GM21825 (cell line): ENCODE measurements around the gene NLRP3.
A peak's percentile ranks its signal among the peaks of the same experiment; 100 is the strongest.
"Not testable (repeated sequence)": the region's sequence is repeated elsewhere in the genome, so short reads cannot be mapped to it uniquely, and the experiment has no call there.

Experiments used
- ATAC-seq: cut with Tn5 transposase; IDR thresholded peaks from one replicate; pipeline ENCODE4 v1.9.1; 2021; ENCODE audit warnings: mild to moderate bottlenecking, moderate library complexity; ENCODE audit not compliant: unreplicated experiment

NLRP3 gene

GRCh38 chr1:247415423-247416361, at the start of gene NLRP3:
NLRP3 (plus strand) TSS chr1:247416173; CDS start chr1:247418801, 2,628 bp downstream.
- ATAC-seq: peak; percentile 74

- not testable (repeated sequence) for ATAC-seq
These were observed 49.6 kb upstream of the NLRP3 start for GRCh38 chr1:247366345-247366744.

GRCh38 chr1:247366926-247367645, 48.9 kb upstream of the NLRP3 start:
- no peak for ATAC-seq

GRCh38 chr1:247367786-247368422, 48.1 kb upstream of the NLRP3 start:
- no peak for ATAC-seq

- ATAC-seq: no peak
These were observed 47.4 kb upstream of the NLRP3 start for GRCh38 chr1:247368490-247369145.

- no peak for ATAC-seq
These were observed 44.9 kb upstream of the NLRP3 start for GRCh38 chr1:247370786-247371732.

- no peak for ATAC-seq
These were observed 44.1 kb upstream of the NLRP3 start for GRCh38 chr1:247371801-247372259.

- peak; percentile 76 for ATAC-seq
These were observed 42.2 kb upstream of the NLRP3 start for GRCh38 chr1:247373721-247374141.

GRCh38 chr1:247374651-247375334, 41.2 kb upstream of the NLRP3 start:
- ATAC-seq: not testable (repeated sequence)

- no peak for ATAC-seq
These were observed 40.2 kb upstream of the NLRP3 start for GRCh38 chr1:247375747-247376146.

- ATAC-seq: no peak
These were observed 39.3 kb upstream of the NLRP3 start for GRCh38 chr1:247376659-247377058.

- ATAC-seq: not testable (repeated sequence)
These were observed 38.3 kb upstream of the NLRP3 start for GRCh38 chr1:247377656-247378055.

GRCh38 chr1:247378334-247379073, 37.5 kb upstream of the NLRP3 start:
- ATAC-seq: no peak

- no peak for ATAC-seq
These were observed 30.7 kb upstream of the NLRP3 start for GRCh38 chr1:247385283-247385682.

GRCh38 chr1:247386217-247386616, 29.8 kb upstream of the NLRP3 start:
- ATAC-seq: no peak

GRCh38 chr1:247386687-247387086, 29.3 kb upstream of the NLRP3 start:
- no peak for ATAC-seq

GRCh38 chr1:247387096-247387495, 28.9 kb upstream of the NLRP3 start:
- ATAC-seq: no peak

GRCh38 chr1:247387565-247387964, 28.4 kb upstream of the NLRP3 start:
- ATAC-seq: no peak
